Stomach smooth muscle (tissue), 2 donors: ENCODE measurements around the gene NGEF.
"Not testable (repeated sequence)": the region's sequence is repeated elsewhere in the genome, so short reads cannot be mapped to it uniquely, and the experiment has no call there.

Experiments used
- H3K27ac ChIP-seq: one replicate; pipeline ENCODE4 v1.7.0; 2013; ENCODE audit warnings: mild to moderate bottlenecking, low read length, inconsistent platforms
- H3K27me3 ChIP-seq, 2 donors: one replicate each; pipeline ENCODE4 v1.7.0; 2013; ENCODE audit warnings: low read length in 2 of 2; ENCODE audit not compliant: insufficient read depth in 2 of 2, control insufficient read depth in 1 of 2
- H3K36me3 ChIP-seq, 2 donors: one replicate each; pipeline ENCODE4 v1.7.0; 2013; ENCODE audit warnings: low read length in 2 of 2; ENCODE audit not compliant: control insufficient read depth in 2 of 2, insufficient read depth in 2 of 2
- H3K4me1 ChIP-seq: one replicate; pipeline ENCODE4 v1.7.0; 2013; ENCODE audit warnings: low read length; ENCODE audit not compliant: control insufficient read depth, insufficient read depth
- H3K4me3 ChIP-seq, 2 donors: one replicate each; pipeline ENCODE4 v1.7.0; 2013; ENCODE audit warnings: low read length in 2 of 2
- H3K9ac ChIP-seq, 2 donors: one replicate each; pipeline ENCODE4 v1.7.0; 2013; ENCODE audit warnings: low read length in 2 of 2, mild to moderate bottlenecking in 1 of 2
- H3K9me3 ChIP-seq, 2 donors: one replicate each; pipeline ENCODE4 v1.7.0; 2013; ENCODE audit warnings: low read length in 2 of 2; ENCODE audit not compliant: control insufficient read depth in 2 of 2
- donor health status: healthy.
- donor health status: Pancreatic carcinoma.

Gene NGEF

DNA sequence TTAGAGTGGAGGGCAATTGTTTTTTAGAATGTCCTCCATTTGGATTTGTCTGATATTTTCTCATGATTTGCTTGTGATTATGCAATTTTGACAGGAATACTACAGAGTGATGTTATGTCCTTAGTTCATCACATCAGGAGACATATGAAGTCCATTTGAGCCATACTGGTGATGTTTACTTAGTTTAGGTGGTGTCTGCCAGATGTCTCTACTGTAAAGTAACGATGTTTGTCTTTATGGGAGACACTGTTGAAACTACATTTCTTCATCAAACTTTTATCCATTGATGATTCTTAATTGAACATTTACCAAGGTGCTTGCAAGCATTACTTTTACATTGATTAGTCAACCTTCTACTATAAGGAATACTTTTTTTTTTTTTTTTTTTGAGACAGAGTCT is 147.9 kb downstream of the NGEF start:
- Histone ChIP-seq H3K4me3 (no peak overlapping the region), H3K36me3 (peaks cover 11 to 12% of the 10 kb centered on the region in 2 donors), H3K27ac (no peak overlapping the region), H3K27me3 (no peaks in the 10 kb centered on the region), H3K9me3 (no peaks in the 10 kb centered on the region), H3K9ac (no peak overlapping the region), H3K4me1 (no peaks in the 10 kb centered on the region)

DNA sequence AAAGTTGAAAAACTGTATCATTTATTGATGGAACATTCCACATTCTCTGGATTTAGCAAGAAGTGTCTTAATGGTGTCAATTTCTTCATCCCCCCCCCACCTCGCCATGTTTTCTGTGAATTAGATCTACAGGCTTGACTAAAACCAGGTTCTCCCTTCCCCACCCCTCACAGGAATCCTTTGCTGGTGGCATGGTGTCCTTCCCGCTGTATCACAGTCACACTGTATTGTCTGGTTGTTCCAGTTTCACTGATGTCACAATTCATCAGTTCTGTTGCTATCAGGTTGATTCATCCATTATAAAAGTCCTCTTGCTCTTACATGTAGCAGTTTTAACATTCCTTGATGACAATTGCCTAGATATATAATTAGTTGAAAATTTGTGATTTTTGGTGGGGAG is 149.1 kb downstream of the NGEF start:
- Histone ChIP-seq H3K4me1 (no peaks in the 10 kb centered on the region), H3K9ac (no peak overlapping the region), H3K9me3 (no peaks in the 10 kb centered on the region), H3K36me3 (peaks cover 11 to 18% of the 10 kb centered on the region in 2 donors), H3K27me3 (no peaks in the 10 kb centered on the region), H3K4me3 (no peak overlapping the region), H3K27ac (no peak overlapping the region)

DNA sequence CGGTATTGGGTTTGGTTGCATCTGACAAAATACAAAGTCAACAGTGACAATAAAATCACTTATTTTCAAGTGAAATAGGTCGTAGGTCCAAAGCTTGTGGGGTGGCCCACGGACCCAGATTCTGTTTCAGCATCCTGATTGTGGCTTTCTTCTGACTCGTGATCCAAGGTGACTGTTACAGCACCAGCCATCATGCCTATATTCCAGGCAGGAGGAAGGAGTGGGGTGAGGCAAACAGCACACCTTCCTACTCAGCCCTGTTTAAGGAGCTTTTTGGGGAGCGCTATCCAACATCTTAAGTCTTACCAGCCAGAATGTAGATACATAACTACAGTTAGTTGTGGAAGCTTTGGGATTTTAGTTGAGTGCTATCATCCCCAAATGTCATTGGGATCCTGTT is 151.7 kb downstream of the NGEF start:
- H3K27me3 ChIP-seq, result no peaks in the 10 kb centered on the region
- no peak overlapping the region for H3K4me3 ChIP-seq
- H3K27ac ChIP-seq, result no peak overlapping the region
- H3K9me3 ChIP-seq, result no peaks in the 10 kb centered on the region
- H3K36me3 ChIP-seq, result peaks cover 28 to 36% of the 10 kb centered on the region in 2 donors
- H3K4me1 ChIP-seq, result no peaks in the 10 kb centered on the region
- no peak overlapping the region for H3K9ac ChIP-seq

DNA sequence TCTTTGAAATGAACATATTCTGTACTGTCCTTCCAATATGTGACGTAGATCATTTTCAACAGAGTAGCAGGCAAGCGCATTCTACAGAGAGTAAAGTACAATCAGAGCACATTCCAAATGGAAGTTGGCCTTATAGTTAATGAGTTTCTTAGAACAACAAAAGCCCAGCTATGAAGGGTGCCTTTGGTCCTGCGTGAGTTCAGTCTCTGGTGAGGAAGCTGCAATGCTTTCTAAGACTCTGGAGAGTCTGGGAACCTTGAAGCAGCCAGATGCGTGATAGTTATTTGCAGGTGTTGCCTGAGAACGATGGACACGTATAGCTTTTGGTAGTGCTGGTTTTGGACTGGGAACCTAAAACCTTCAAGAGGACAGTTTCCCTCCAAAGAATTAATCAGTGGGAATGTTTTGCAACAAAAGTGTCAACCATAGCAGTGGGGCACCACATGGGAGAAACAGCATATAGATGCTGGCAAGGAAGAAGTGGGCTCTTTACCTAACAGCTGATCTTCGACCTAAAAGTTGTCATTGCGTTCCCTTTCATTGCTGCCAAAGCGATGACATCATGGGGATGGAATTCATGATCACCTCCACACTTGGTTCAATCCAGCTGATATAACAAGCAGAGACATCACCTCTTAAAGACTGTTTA is 152.3 kb downstream of the NGEF start:
- Histone ChIP-seq H3K27me3 (no peaks in the 10 kb centered on the region), H3K27ac (no peak overlapping the region), H3K4me3 (no peak overlapping the region), H3K9ac (no peak overlapping the region), H3K36me3 (peaks cover 29 to 37% of the 10 kb centered on the region in 2 donors), H3K4me1 (no peaks in the 10 kb centered on the region), H3K9me3 (no peaks in the 10 kb centered on the region)

DNA sequence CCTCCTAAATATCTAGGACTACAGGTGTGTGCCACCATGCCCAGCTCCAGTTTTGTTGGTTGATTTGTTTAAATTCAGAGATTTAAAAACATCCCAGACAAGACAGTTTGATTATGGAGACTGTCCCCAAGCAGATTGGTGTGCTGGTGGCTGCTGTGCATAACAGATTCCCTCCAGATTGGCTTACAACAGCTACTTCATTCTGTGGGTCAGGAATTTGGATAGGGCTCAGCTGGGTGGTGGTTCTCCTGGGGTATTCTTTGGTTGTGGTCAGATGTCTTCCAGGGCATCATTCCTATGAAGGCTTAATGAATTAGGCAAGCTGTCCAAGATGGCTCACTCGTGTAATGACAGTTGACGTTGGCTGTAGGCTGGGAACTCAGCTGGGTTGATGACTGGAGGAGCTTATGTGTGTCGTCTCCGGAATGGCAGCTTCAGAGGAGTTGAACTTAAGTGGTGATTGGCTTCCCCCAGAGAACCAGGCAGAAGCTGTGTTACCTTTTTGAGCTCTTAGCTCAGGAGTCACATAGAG is 153.6 kb downstream of the NGEF start:
- no peak overlapping the region for H3K9ac ChIP-seq
- no peaks in the 10 kb centered on the region for H3K9me3 ChIP-seq
- H3K4me3 ChIP-seq, result no peak overlapping the region
- no peak overlapping the region for H3K27ac ChIP-seq
- H3K36me3 ChIP-seq, result peaks cover 29 to 37% of the 10 kb centered on the region in 2 donors
- H3K27me3 ChIP-seq, result no peaks in the 10 kb centered on the region
- H3K4me1 ChIP-seq, result no peaks in the 10 kb centered on the region

DNA sequence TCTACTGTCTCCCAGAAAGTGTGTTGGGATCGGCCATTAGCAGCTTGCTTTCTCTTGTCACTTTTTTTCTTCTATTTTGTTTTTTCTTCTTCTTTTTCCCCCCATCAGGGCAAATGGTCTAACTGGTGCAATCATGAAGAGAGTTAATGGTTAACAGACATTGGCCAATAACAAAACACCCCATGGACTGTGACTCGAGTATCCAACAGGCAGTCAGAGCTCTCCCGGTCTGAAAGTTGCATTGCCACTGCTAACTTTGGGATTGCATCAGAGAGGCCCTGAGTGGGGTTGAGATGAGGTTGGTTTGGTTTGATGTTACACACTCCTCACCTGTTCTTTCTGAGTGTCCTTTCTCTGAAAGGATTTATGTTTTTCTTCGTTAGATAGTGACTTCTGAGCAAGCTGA is 155.9 kb downstream of the NGEF start:
- Histone ChIP-seq H3K27me3 (no peaks in the 10 kb centered on the region), H3K4me3 (no peak overlapping the region), H3K36me3 (peaks cover 29 to 35% of the 10 kb centered on the region in 2 donors), H3K4me1 (no peaks in the 10 kb centered on the region), H3K9ac (no peak overlapping the region), H3K9me3 (no peaks in the 10 kb centered on the region), H3K27ac (no peak overlapping the region)

DNA sequence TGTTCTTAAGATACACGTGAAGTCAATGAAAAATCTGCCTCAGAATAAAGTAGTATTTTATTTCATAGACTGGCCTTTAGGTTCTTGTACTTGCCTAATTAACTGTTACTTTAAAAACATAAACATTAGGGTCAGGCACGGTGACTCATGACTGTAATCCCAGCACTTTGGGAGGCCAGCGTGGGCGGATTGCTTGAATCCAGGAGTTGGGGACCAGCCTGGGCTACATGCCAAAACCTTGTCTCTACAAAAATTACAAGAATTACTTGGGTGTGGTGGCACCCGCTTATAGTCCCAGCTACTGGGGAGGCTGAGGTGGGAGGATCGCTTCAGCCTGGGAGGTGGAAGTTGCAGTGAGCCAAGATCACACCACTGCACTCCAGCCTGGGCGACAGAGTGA is 159.0 kb downstream of the NGEF start:
- Histone ChIP-seq H3K27me3 (no peaks in the 10 kb centered on the region), H3K9ac (no peak overlapping the region), H3K4me3 (no peak overlapping the region), H3K36me3 (peaks cover 29 to 42% of the 10 kb centered on the region in 2 donors), H3K4me1 (no peaks in the 10 kb centered on the region), H3K9me3 (no peaks in the 10 kb centered on the region), H3K27ac (no peak overlapping the region)

DNA sequence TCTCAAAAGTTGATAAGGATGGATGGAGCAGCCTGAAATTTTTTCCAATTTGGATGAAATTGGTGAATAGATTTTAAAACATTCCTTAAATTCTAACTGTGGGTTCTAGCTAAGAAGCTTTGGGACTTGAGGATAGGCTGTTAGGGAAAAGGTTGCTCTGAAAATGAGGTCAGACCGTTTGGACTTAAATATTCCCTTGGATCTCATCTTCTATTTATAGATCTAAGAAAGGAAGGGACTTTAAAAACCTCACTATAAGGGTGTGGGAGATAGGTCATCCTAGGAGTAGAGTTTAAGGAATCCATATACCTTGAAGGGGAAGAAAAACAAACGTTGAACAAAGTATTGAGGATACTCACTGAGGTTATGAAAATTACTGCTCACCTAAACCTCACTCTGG is 160.4 kb downstream of the NGEF start:
- no peaks in the 10 kb centered on the region for H3K9me3 ChIP-seq
- no peak overlapping the region for H3K4me3 ChIP-seq
- no peak overlapping the region for H3K27ac ChIP-seq
- H3K36me3 ChIP-seq, result peaks cover 32 to 45% of the 10 kb centered on the region in 2 donors
- H3K27me3 ChIP-seq, result no peaks in the 10 kb centered on the region
- H3K4me1 ChIP-seq, result no peaks in the 10 kb centered on the region
- H3K9ac ChIP-seq, result no peak overlapping the region

DNA sequence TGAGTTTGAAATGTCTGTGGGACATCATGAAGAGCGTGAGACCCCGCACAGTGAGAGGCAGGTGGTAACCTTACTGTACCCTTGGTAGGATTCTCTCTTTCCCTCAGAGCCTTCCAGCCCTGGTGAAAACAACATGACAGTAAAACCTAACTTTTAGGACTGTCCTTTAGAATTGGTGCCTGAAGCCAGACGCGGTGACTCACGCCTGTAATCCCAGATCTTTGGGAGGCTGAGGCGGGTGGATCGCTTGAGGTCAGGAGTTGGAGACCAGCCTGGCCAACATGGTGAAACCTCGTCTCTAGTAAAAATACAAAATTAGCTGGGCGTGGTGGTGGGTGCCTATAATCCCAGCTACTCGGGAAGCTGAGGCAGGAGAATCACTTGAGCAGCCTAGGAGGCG is 161.0 kb downstream of the NGEF start:
- not testable (repeated sequence) for H3K9me3 ChIP-seq, H3K4me3 ChIP-seq, H3K27ac ChIP-seq, H3K4me1 ChIP-seq, H3K9ac ChIP-seq, H3K27me3 ChIP-seq
- peaks cover 32 to 39% of the 10 kb centered on the region in 2 donors for H3K36me3 ChIP-seq

DNA sequence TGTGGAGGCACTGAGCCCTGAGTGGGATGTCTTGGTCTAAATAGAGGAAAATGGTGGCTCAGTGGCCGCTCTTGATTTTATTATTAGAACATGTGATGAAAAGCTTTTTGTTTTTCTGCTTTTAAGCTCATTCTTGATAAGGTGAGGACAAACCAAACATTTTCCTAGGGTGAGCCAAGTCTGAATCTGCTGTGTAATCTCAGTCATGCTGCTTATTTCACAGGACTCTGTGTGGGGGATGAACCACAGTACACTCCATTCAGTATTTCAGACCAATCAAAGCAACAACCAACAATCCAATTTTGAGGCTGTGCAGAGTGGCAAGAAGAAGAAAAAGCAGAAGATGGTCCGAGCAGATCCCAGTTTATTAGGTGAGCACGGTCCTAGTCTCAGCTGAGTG is 163.0 kb downstream of the NGEF start:
- peaks cover 39 to 46% of the 10 kb centered on the region in 2 donors for H3K36me3 ChIP-seq
- no peak overlapping the region for H3K27ac ChIP-seq
- no peak overlapping the region for H3K4me3 ChIP-seq
- no peaks in the 10 kb centered on the region for H3K9me3 ChIP-seq
- H3K27me3 ChIP-seq, result no peaks in the 10 kb centered on the region
- no peak overlapping the region for H3K9ac ChIP-seq
- H3K4me1 ChIP-seq, result no peaks in the 10 kb centered on the region

DNA sequence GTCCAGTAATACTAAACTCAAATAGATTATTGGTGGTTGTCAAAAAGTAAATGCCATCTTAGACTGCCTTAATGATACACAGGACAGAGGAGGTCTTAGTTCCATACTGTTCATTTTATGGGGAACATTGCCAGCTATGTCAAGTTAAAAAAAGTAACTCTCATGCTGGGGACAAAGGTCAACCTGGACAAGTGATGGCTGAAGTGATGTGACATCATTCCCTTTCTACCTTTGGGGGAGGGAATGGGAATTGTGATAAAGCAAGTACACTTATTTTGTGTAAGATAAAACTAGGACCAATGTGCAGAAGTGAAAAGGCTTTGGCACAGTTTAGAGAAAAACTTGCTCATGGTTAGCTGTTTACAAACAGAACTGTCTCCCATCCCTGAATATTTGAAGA is 167.0 kb downstream of the NGEF start:
- Histone ChIP-seq H3K9me3 (no peaks in the 10 kb centered on the region), H3K36me3 (peaks cover 51 to 53% of the 10 kb centered on the region in 2 donors), H3K4me3 (no peak overlapping the region), H3K27me3 (no peaks in the 10 kb centered on the region), H3K27ac (no peak overlapping the region), H3K9ac (no peak overlapping the region), H3K4me1 (no peaks in the 10 kb centered on the region)
